ENCODE data around the gene SFTPD.

SFTPD gene

DNA sequence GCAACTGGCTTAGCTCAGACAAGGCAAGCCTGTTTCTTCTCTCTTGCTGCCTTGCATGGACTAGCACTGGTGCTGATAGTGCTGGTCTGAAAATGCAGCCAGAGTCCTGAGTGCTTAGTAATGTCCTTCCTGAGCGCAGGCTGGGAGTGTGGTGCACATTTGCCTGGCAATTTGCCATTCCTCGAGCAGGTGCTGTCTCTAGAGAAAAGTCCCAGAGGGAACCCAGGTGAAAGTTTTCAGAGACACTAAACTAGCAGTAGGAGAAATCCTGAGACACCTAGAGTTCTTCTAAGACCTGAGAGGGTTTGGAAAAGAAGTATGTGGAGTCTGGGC lies 1.9 kb downstream of the SFTPD start:
- Histone ChIP-seq H3K36me3 (no peaks in the 10 kb centered on the region), H3K9me3 (no peaks in the 10 kb centered on the region), H3K4me3 (ENCODE audit: low read depth, low read length) (no peak overlapping the region), H3K4me1 (no peaks in the 10 kb centered on the region), H3K27me3 (no peaks in the 10 kb centered on the region)
- no peak for DNase-seq
- TF ChIP-seq, protein P1, sequence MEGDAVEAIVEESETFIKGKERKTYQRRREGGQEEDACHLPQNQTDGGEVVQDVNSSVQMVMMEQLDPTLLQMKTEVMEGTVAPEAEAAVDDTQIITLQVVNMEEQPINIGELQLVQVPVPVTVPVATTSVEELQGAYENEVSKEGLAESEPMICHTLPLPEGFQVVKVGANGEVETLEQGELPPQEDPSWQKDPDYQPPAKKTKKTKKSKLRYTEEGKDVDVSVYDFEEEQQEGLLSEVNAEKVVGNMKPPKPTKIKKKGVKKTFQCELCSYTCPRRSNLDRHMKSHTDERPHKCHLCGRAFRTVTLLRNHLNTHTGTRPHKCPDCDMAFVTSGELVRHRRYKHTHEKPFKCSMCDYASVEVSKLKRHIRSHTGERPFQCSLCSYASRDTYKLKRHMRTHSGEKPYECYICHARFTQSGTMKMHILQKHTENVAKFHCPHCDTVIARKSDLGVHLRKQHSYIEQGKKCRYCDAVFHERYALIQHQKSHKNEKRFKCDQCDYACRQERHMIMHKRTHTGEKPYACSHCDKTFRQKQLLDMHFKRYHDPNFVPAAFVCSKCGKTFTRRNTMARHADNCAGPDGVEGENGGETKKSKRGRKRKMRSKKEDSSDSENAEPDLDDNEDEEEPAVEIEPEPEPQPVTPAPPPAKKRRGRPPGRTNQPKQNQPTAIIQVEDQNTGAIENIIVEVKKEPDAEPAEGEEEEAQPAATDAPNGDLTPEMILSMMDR (IDR thresholded peaks at IDR 0.05; ENCODE audit: low read depth, low read length) = no peak

DNA sequence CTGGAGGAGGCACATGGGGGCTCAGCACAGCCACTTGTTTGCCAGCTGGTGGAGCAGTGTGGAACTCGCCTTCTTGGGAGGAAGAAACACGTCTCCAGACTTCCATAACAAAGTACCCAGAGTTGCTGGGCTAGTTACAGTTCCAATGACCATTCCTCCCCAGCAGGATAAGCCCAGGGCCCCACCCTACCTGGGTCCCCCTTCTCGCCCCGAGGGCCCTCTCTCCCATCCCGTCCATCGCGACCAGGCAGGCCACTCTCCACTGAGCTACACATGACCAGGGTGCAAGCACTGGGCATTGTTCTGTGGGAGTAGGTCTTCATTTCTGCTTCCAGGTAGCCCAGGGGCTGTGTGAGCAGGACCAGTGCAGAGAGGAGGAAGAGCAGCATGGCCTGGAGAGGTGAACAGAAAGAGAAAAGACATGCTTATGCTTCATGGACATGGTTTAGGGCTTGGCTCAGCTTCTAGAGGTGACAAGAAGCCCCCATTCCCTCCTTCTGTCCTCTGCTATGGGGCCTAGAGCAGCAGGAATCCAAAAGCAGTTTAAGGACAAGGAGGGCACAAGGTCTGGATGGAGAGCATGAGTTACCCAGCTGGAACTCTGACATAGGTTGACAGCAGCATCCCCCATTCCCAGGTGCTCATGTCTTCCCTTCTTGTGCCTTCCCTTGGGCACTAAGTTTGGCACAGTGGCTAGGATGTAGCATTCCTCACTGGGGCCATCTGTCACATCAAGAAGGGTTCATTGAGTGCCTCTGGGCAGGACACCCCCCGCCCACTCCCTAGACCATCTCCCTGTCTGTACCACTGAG lies 2.4 kb downstream of the SFTPD start:
- no peaks in the 10 kb centered on the region for H3K4me1 ChIP-seq
- TF ChIP-seq, protein P1 (IDR thresholded peaks at IDR 0.05; ENCODE audit: low read depth, low read length) = no peak
- H3K27me3 ChIP-seq = no peaks in the 10 kb centered on the region
- no peaks in the 10 kb centered on the region for H3K36me3 ChIP-seq
- no peak for DNase-seq
- no peak overlapping the region for H3K4me3 ChIP-seq (ENCODE audit: low read depth, low read length)
- H3K9me3 ChIP-seq = no peaks in the 10 kb centered on the region

DNA sequence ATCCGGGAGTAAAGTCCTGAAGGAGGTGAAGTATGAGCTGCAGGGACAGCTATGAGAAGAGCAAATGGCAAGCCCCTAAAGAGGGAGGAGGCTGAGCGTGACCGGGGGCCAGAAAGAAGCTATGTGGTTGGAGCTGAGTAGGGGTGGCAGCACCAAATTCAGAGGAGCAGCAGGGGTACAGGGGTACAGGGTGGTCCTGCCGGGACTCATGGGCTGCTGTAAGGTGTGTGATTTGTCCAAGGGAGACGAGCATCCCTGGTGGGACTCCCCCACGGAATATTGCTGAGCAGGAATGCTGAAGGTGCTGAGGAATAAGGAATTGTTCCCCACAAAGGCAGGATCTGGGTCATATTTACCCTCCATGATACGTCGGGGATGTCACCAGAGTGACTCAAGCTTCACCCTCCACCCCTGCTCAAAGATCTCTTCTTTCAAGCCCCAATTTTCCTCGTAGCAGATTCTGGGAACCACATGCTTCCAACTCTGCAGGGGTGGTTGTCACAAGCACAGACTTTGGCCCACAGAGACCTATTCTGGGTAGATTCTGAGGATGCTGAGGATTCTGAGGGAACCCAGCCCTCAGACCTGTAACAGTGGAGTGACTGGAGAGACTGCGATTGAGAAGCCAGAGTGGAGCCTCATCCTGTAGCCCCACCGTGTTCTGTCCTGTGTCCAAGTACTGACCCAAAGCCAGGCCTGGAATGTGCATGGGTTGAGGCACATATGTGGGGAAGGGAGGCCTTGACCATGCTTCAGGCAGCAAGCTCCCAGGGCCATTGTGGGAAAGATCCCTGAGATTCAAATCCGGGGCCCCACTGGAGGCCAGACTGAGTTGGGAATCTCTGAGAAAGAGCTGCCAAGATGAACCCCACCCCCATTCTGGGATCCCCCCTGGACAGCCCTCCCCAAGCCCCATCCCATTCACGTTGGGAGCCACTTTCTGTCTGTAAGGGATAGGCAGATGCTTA lies 4.2 kb downstream of the SFTPD start:
- H3K9me3 ChIP-seq = no peaks in the 10 kb centered on the region
- TF ChIP-seq, protein P1 (IDR thresholded peaks at IDR 0.05; ENCODE audit: low read depth, low read length) = no peak
- no peaks in the 10 kb centered on the region for H3K27me3 ChIP-seq
- no peak overlapping the region for H3K4me3 ChIP-seq (ENCODE audit: low read depth, low read length)
- no peaks in the 10 kb centered on the region for H3K36me3 ChIP-seq
- no peak for DNase-seq
- no peaks in the 10 kb centered on the region for H3K4me1 ChIP-seq

DNA sequence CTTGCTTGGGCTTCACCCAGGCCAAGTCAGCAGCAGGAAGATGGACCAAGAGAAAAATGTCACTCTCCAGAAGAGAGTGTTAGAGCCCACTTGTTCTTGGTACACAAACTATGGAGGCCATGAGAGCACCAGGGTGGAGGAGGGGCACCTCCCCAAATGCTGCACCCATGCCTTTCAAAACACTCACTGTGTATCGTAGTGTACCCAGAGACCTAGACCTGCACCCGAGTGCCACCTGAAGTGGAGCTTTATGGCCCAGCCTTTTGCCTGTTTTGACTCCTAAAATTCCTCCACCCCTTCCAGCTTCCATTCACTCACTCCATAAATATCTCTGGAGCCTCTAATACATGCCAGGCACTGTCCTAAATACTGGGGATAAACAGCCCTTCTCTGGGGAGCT lies 5.0 kb downstream of the SFTPD start:
- DNase-seq = no peak

DNA sequence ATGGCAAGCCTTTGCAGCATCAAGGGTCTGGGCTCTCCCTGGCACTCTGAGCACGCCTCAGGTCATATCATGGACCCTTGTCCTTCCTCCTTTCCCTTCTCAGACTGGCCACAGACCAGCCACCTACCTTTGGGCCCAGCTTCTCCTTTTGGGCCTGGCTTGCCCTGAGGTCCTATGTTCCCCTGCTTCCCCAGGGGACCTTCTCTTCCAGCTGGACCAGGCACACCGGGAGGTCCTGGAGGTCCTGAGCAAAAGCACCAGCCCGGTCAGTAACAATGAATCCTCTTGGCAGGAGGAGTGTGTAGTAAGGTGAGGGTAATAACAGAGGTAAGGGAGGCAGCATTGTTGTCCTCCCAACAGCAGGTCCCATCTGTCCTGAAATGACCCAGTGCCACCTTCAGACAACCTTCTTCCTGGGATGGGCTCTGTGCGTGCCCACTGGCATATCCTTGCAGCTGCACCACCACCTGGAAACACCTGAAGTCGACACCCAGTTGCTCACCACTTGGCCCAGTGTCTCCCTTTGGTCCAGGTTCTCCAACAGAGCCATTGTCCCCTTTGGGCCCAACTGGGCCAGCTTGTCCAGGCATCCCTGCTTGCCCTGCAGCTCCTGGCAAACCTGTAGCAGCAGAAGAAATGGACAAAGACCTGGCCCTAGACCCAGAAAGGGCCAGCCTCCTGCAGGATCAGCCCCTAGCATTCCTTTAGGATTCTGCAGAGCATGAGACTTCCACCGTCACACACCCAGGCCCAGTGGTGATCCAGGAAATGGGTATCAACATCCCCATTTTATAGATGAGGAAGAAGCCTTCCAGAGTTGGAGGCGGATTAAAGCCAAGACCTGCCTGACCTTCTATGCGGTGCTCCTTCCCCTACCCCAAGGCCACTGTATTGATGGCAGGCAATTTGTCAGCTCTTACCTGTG lies 6.4 kb downstream of the SFTPD start:
- TF ChIP-seq, protein P1 (IDR thresholded peaks at IDR 0.05; ENCODE audit: low read depth, low read length) = no peak
- Histone ChIP-seq H3K4me1 (no peaks in the 10 kb centered on the region), H3K9me3 (no peaks in the 10 kb centered on the region), H3K36me3 (no peaks in the 10 kb centered on the region), H3K27me3 (no peaks in the 10 kb centered on the region), H3K4me3 (ENCODE audit: low read depth, low read length) (no peak overlapping the region)
- DNase-seq = no peak

More for the DNA sequence above, 5.0 kb downstream of the SFTPD start:
- no peak overlapping the region for H3K4me3 ChIP-seq (ENCODE audit: low read depth, low read length)
- H3K4me1 ChIP-seq = no peaks in the 10 kb centered on the region
- no peaks in the 10 kb centered on the region for H3K27me3 ChIP-seq
- no peaks in the 10 kb centered on the region for H3K36me3 ChIP-seq
- H3K9me3 ChIP-seq = no peaks in the 10 kb centered on the region
- TF ChIP-seq, protein P1 (IDR thresholded peaks at IDR 0.05; ENCODE audit: low read depth, low read length) = no peak
